HepG2 (cell line): ENCODE measurements around the gene ABCB6.

Experiments used
- CBFB ChIP-seq: sonication (generic); formaldehyde crosslinking; IDR thresholded peaks from 2 replicates; pipeline ENCODE4 v1.4.0; 2020; ENCODE audit warnings: missing genetic modification reagents
- HCFC1 ChIP-seq: fragments of 150-350 bp; IDR thresholded peaks from 2 replicates; pipeline ENCODE4 v1.6.1; 2014; ENCODE audit warnings: low read depth, low read length
- ZNF546 ChIP-seq: sonication (generic); formaldehyde crosslinking; conservative IDR thresholded peaks from 2 replicates; pipeline ENCODE4 v1.8.1; 2023; ENCODE audit warnings: mild to moderate bottlenecking, missing genetic modification reagents
- ZNF841 ChIP-seq: sonication (generic); formaldehyde crosslinking; IDR thresholded peaks from 2 replicates; pipeline ENCODE4 v1.8.1; 2023; ENCODE audit warnings: missing genetic modification reagents, borderline replicate concordance
- TF ChIP-seq, protein P1 (sequence below): sonication (generic); formaldehyde crosslinking; IDR thresholded peaks from 2 replicates; pipeline ENCODE4 v1.8.1; 2023; ENCODE audit warnings: mild to moderate bottlenecking, missing genetic modification reagents, borderline replicate concordance
- TF ChIP-seq, protein P2 (sequence below): sonication (generic); formaldehyde crosslinking; IDR thresholded peaks from 2 replicates; pipeline ENCODE4 v1.5.0; 2020; ENCODE audit warnings: mild to moderate bottlenecking, missing genetic modification reagents, moderate library complexity
- TF ChIP-seq, protein P3 (sequence below): sonication (generic); IDR thresholded peaks from 2 replicates; pipeline ENCODE4 v1.6.1; 2016; ENCODE audit warnings: low read depth, borderline replicate concordance
- TF ChIP-seq, protein P4 (sequence below), 2 experiments: IDR thresholded peaks; 2 replicates each; pipeline ENCODE4 v1.6.1; 2011 to 2012; ENCODE audit warnings: low read length in 2 of 2, borderline replicate concordance in 1 of 2, low read depth in 1 of 2, mild to moderate bottlenecking in 1 of 2, moderate library complexity in 1 of 2

DNA sequence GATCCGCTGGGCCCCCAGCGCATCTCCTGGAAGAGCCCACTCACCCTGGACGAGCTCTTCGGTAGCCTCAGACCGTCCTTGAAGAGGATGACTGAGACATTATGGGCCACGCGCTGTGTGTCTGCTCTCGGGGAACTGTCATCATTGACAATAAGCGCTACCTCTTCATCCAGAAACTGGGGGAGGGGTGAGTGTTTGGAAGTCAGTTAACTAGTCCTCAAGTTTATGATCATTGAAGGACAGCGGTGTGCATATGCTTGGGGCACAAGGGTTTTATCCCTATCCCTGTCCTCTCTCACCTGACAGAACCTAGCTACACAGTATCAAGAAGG is 27.1 kb upstream of the ABCB6 start:
- TF ChIP-seq, protein P1, sequence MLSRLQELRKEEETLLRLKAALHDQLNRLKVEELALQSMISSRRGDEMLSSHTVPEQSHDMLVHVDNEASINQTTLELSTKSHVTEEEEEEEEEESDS (CRISPR knock-in tag): no peak
- TF ChIP-seq, protein P2, sequence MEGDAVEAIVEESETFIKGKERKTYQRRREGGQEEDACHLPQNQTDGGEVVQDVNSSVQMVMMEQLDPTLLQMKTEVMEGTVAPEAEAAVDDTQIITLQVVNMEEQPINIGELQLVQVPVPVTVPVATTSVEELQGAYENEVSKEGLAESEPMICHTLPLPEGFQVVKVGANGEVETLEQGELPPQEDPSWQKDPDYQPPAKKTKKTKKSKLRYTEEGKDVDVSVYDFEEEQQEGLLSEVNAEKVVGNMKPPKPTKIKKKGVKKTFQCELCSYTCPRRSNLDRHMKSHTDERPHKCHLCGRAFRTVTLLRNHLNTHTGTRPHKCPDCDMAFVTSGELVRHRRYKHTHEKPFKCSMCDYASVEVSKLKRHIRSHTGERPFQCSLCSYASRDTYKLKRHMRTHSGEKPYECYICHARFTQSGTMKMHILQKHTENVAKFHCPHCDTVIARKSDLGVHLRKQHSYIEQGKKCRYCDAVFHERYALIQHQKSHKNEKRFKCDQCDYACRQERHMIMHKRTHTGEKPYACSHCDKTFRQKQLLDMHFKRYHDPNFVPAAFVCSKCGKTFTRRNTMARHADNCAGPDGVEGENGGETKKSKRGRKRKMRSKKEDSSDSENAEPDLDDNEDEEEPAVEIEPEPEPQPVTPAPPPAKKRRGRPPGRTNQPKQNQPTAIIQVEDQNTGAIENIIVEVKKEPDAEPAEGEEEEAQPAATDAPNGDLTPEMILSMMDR (CRISPR knock-in tag): no peak
- TF ChIP-seq ZNF841 (CRISPR knock-in tag) (no peak), ZNF546 (CRISPR knock-in tag) (no peak), HCFC1 (no peak), CBFB (CRISPR knock-in tag) (no peak; the same call in 1 of the 2 replicates)
- TF ChIP-seq, protein P3, sequence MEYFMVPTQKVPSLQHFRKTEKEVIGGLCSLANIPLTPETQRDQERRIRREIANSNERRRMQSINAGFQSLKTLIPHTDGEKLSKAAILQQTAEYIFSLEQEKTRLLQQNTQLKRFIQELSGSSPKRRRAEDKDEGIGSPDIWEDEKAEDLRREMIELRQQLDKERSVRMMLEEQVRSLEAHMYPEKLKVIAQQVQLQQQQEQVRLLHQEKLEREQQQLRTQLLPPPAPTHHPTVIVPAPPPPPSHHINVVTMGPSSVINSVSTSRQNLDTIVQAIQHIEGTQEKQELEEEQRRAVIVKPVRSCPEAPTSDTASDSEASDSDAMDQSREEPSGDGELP: no peak
- TF ChIP-seq, protein P4, sequence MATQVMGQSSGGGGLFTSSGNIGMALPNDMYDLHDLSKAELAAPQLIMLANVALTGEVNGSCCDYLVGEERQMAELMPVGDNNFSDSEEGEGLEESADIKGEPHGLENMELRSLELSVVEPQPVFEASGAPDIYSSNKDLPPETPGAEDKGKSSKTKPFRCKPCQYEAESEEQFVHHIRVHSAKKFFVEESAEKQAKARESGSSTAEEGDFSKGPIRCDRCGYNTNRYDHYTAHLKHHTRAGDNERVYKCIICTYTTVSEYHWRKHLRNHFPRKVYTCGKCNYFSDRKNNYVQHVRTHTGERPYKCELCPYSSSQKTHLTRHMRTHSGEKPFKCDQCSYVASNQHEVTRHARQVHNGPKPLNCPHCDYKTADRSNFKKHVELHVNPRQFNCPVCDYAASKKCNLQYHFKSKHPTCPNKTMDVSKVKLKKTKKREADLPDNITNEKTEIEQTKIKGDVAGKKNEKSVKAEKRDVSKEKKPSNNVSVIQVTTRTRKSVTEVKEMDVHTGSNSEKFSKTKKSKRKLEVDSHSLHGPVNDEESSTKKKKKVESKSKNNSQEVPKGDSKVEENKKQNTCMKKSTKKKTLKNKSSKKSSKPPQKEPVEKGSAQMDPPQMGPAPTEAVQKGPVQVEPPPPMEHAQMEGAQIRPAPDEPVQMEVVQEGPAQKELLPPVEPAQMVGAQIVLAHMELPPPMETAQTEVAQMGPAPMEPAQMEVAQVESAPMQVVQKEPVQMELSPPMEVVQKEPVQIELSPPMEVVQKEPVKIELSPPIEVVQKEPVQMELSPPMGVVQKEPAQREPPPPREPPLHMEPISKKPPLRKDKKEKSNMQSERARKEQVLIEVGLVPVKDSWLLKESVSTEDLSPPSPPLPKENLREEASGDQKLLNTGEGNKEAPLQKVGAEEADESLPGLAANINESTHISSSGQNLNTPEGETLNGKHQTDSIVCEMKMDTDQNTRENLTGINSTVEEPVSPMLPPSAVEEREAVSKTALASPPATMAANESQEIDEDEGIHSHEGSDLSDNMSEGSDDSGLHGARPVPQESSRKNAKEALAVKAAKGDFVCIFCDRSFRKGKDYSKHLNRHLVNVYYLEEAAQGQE (IDR thresholded peaks at IDR 0.05; ENCODE audit: borderline replicate concordance in 1 of 2, low read depth in 1 of 2, low read length in 2 of 2): no peak
